HL-60/S4 (cell line): ENCODE results near the gene CELSR1.

Experiments
- in situ Hi-C: fragments of 300-500 bp; cut with MboI; formaldehyde crosslinking; loops from 2 replicates; pipeline ENCODE4 v1.14.3; 2022; ENCODE audit warnings: low sequenced_read_pairs

The CELSR1 gene

GRCh38 chr22:46317646-46318045 is 219.8 kb downstream of the CELSR1 start:
- in situ Hi-C loops, result loop anchor here (10.0 kb wide), 1 partner anchor 313 kb away; no protein-coding TSS in a partner anchor

- in situ Hi-C loops, result loop anchor here (10.0 kb wide), 1 partner anchor 311 kb away; no protein-coding TSS in a partner anchor
Measured at GRCh38 chr22:46315976-46316375, 221.4 kb downstream of the CELSR1 start.

- in situ Hi-C loops, result loop anchor here (5.0 to 10.0 kb wide), 2 partner anchors 191 to 308 kb away; no protein-coding TSS in a partner anchor
Measured at GRCh38 chr22:46312848-46313247, 224.6 kb downstream of the CELSR1 start.

GRCh38 chr22:46312056-46312455 is 225.4 kb downstream of the CELSR1 start:
- in situ Hi-C loops, result loop anchor here (5.0 to 10.0 kb wide), 2 partner anchors 190 to 307 kb away; no protein-coding TSS in a partner anchor
